Mesendoderm (in vitro differentiated cells): ENCODE data around the gene HNRNPR.
"Not testable (repeated sequence)": the region's sequence is repeated elsewhere in the genome, so short reads cannot be mapped to it uniquely, and the experiment has no call there.

Experiments
- DNase-seq: peaks from one replicate; pipeline ENCODE4 v3.0.0; 2013
- H2AK5ac ChIP-seq: 2 replicates; pipeline ENCODE4 v1.6.1; 2013; ENCODE audit warnings: low read length, inconsistent platforms
- H2BK120ac ChIP-seq: 2 replicates; pipeline ENCODE4 v1.6.1; 2013; ENCODE audit warnings: low read depth, mild to moderate bottlenecking, low read length, moderate library complexity, mixed read lengths
- H2BK15ac ChIP-seq: replicated peaks from 2 replicates; pipeline ENCODE4 v1.6.1; 2013; ENCODE audit warnings: low read depth, mild to moderate bottlenecking, moderate library complexity
- H2BK5ac ChIP-seq: 2 replicates; pipeline ENCODE4 v1.6.1; 2013; ENCODE audit warnings: low read length, inconsistent platforms
- H3K18ac ChIP-seq: 2 replicates; pipeline ENCODE4 v1.6.1; 2013; ENCODE audit warnings: mild to moderate bottlenecking, low read length, mixed read lengths
- H3K23ac ChIP-seq: one replicate; pipeline ENCODE4 v1.6.1; 2013; ENCODE audit warnings: low read length
- H3K27ac ChIP-seq: 2 replicates; pipeline ENCODE4 v1.5.1; 2013; ENCODE audit warnings: low read depth, mild to moderate bottlenecking, inconsistent platforms, low read length, moderate library complexity
- H3K27me3 ChIP-seq: 2 replicates; pipeline ENCODE4 v1.6.1; 2013; ENCODE audit warnings: low read length, control low read depth, mild to moderate bottlenecking, inconsistent platforms; ENCODE audit not compliant: insufficient read depth, poor library complexity
- H3K36me3 ChIP-seq: 2 replicates; pipeline ENCODE4 v1.6.1; 2013; ENCODE audit warnings: low read length, inconsistent platforms; ENCODE audit not compliant: control insufficient read depth, insufficient read depth
- H3K4ac ChIP-seq: one replicate; pipeline ENCODE4 v1.6.1; 2013; ENCODE audit warnings: low read depth, mild to moderate bottlenecking, low read length, moderate library complexity
- H3K4me1 ChIP-seq: 2 replicates; pipeline ENCODE4 v1.6.1; 2013; ENCODE audit warnings: low read depth, low read length, inconsistent platforms; ENCODE audit not compliant: control insufficient read depth
- H3K4me2 ChIP-seq: 2 replicates; pipeline ENCODE4 v1.6.1; 2013; ENCODE audit warnings: low read length
- H3K4me3 ChIP-seq: 2 replicates; pipeline ENCODE4 v1.5.1; 2013; ENCODE audit warnings: mild to moderate bottlenecking, low read length
- H3K56ac ChIP-seq: one replicate; pipeline ENCODE4 v1.6.1; 2013; ENCODE audit warnings: low read length
- H3K79me1 ChIP-seq: 2 replicates; pipeline ENCODE4 v1.6.1; 2013; ENCODE audit warnings: low read length, inconsistent platforms
- H3K79me2 ChIP-seq: 2 replicates; pipeline ENCODE4 v1.6.1; 2013; ENCODE audit warnings: mild to moderate bottlenecking, low read length; ENCODE audit not compliant: control insufficient read depth, insufficient read depth
- H3K9ac ChIP-seq: 2 replicates; pipeline ENCODE4 v1.6.1; 2013; ENCODE audit warnings: low read length, inconsistent platforms
- H4K5ac ChIP-seq: one replicate; pipeline ENCODE4 v1.6.1; 2013; ENCODE audit warnings: low read length
- H4K8ac ChIP-seq: one replicate; pipeline ENCODE4 v1.6.1; 2013; ENCODE audit warnings: low read depth, mild to moderate bottlenecking, control low read depth, low read length, moderate library complexity
- WGBS: extraction: QIAGEN DNeasy Blood & Tissue Kit; methylation state at CpG from one replicate; pipeline ENCODE4 v1.1.7; 2013; ENCODE audit warnings: low lambda C conversion rate, missing lambda C conversion rate; ENCODE audit not compliant: insufficient coverage; ENCODE audit errors: extremely low coverage; 5-methylcytosine and 5-hydroxymethylcytosine counted together

HNRNPR gene

DNA sequence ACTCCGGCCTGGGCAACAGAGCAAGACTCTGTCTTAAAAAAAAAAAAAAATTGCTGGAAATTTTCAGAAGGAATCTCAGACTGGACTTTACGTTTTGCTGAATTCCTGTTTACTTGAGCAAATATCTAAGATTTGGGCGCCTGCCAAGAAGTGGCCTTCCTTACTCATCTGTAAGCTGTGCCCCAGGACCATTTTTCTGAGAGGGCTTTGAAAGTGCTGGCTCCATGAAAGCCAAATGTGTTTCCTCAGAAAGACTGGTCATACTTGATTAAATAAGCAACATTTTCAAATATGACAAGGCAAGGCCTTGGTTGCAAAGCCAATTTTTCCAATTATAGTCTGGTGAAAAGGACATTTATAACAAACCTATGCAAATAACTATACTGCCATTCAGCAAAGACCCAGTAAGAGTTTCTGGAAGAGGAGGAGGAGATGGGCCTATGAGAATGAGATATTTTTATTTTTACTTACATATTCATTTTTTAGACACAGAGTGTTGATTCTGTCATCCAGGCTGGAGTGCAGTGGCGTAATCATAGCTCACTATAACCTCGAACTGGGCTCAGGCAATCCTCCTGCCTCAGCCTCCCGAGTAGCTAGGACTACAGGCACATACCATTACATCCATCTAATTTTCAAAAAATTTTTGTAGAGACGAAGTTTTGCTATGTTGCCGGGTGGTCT, 70.5 kb downstream of the HNRNPR start:
- H2AK5ac ChIP-seq = no peak overlapping the region
- H4K8ac ChIP-seq = no peak overlapping the region
- no peaks in the 10 kb centered on the region for H3K79me1 ChIP-seq
- no peak overlapping the region for H4K5ac ChIP-seq
- no peak overlapping the region for H3K4me2 ChIP-seq
- H2BK120ac ChIP-seq = no peak overlapping the region
- DNase-seq = no peak
- no peak overlapping the region for H2BK15ac ChIP-seq
- H3K27me3 ChIP-seq = no peaks in the 10 kb centered on the region
- H3K18ac ChIP-seq = no peak overlapping the region
- H3K56ac ChIP-seq = no peak overlapping the region
- H2BK5ac ChIP-seq = no peak overlapping the region
- no peak overlapping the region for H3K4me3 ChIP-seq
- no CpG with 5 or more reads among the region's 8 CpGs for WGBS
- no peaks in the 10 kb centered on the region for H3K4me1 ChIP-seq
- H3K9ac ChIP-seq = no peak overlapping the region
- H3K4ac ChIP-seq = no peak overlapping the region
- H3K23ac ChIP-seq = no peak overlapping the region
- no peaks in the 10 kb centered on the region for H3K79me2 ChIP-seq
- H3K27ac ChIP-seq = no peak overlapping the region
- no peaks in the 10 kb centered on the region for H3K36me3 ChIP-seq

DNA sequence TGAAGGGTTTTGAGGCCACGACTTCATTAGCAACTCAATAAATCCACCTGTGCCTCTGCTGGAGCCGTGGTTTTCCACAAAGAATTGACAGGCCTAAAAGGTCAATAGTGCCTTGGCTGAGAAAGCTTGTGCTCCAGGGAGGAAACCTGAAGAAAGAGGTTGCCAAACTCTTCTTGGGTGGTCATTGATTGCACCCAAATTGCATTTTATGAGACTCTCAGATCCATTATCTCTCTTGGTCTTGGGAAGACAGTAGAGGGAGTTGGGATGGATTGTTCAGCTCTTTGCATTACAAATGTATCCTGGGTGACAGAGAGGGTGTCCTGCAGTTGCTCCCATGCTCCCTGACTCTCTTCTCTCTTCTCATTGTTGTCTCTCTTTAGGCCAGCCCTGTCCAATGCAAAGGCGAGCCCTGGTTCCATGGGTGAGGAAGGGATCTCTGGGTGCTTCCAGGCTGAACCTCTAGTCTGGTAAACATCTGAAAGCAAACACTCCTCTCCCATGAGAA, 80.7 kb downstream of the HNRNPR start:
- H3K79me2 ChIP-seq = no peaks in the 10 kb centered on the region
- no peak overlapping the region for H3K56ac ChIP-seq
- no CpG with 5 or more reads among the region's 3 CpGs for WGBS
- H2BK5ac ChIP-seq = no peak overlapping the region
- H2BK120ac ChIP-seq = no peak overlapping the region
- no peaks in the 10 kb centered on the region for H3K79me1 ChIP-seq
- no peak overlapping the region for H3K9ac ChIP-seq
- H3K4me1 ChIP-seq = no peaks in the 10 kb centered on the region
- no peak overlapping the region for H2AK5ac ChIP-seq
- no peaks in the 10 kb centered on the region for H3K36me3 ChIP-seq
- no peaks in the 10 kb centered on the region for H3K27me3 ChIP-seq
- H4K8ac ChIP-seq = no peak overlapping the region
- H3K27ac ChIP-seq = no peak overlapping the region
- no peak overlapping the region for H3K4ac ChIP-seq
- H4K5ac ChIP-seq = no peak overlapping the region
- no peak for DNase-seq
- H2BK15ac ChIP-seq = no peak overlapping the region
- H3K23ac ChIP-seq = peak overlapping the region; percentile 4
- no peak overlapping the region for H3K4me3 ChIP-seq
- H3K4me2 ChIP-seq = no peak overlapping the region
- H3K18ac ChIP-seq = no peak overlapping the region

GRCh38 chr1:23258082-23258481, 86.0 kb downstream of the HNRNPR start:
- not testable (repeated sequence) for H3K79me1 ChIP-seq, H3K4ac ChIP-seq, H3K18ac ChIP-seq, H3K36me3 ChIP-seq, H3K4me3 ChIP-seq, H2BK5ac ChIP-seq, H3K27me3 ChIP-seq, DNase-seq, H2AK5ac ChIP-seq, H3K23ac ChIP-seq, H2BK15ac ChIP-seq, H2BK120ac ChIP-seq, H3K9ac ChIP-seq, H3K56ac ChIP-seq, H3K79me2 ChIP-seq, H3K4me1 ChIP-seq, H3K27ac ChIP-seq, H4K8ac ChIP-seq, H4K5ac ChIP-seq, H3K4me2 ChIP-seq
- no CpG with 5 or more reads among the region's 2 CpGs for WGBS

DNA sequence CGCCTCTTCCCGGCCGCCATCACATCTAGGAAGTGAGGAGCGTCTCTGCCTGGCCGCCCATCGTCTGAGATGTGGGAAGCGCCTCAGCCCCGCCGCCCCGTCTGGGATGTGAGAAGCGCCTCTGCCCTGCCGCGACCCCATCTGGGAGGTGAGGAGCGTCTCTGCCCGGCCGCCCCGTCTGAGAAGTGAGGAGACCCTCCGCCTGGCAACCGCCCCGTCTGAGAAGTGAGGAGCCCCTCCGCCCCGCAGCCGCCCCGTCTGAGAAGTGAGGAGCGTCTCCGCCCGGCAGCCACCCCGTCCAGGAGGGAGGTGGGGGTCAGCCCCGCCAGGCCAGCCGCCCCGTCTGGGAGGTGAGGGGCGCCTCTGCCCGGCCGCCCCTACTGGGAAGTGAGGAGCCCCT, 86.7 kb downstream of the HNRNPR start:
- not testable (repeated sequence) for H3K79me1 ChIP-seq, H3K4ac ChIP-seq, H4K8ac ChIP-seq, H2BK5ac ChIP-seq, H3K79me2 ChIP-seq, H3K4me3 ChIP-seq, H3K9ac ChIP-seq, H3K27me3 ChIP-seq, H3K56ac ChIP-seq, H3K23ac ChIP-seq, H2BK120ac ChIP-seq, H4K5ac ChIP-seq, H3K27ac ChIP-seq, H3K4me1 ChIP-seq, H3K36me3 ChIP-seq, H3K18ac ChIP-seq, H3K4me2 ChIP-seq, H2AK5ac ChIP-seq, H2BK15ac ChIP-seq, DNase-seq
- WGBS = no CpG with 5 or more reads among the region's 34 CpGs
